SK-N-SH (cell line): ENCODE results near the gene MCC. TPM values are rescaled to one million over a fixed set of nuclear protein-coding genes. Genes with fewer than 3 reads are reported as not detected.

ENCODE experiments used
- CTCF ChIA-PET: fragments of 300-600, 350-600 bp; formaldehyde crosslinking; extraction: SDS; loops from one replicate; lab custom pipeline; 2021; lab: Yijun Ruan, JAX
- POLR2A ChIA-PET: fragments of 350-600 bp; sonication (Branson Sonifier 250); formaldehyde crosslinking; extraction: SDS; loops from one replicate; lab custom pipeline; 2020; ENCODE audit warnings: antibody characterized with exemption, inconsistent platforms; lab: Yijun Ruan, JAX
- DNase-seq: peaks from one replicate; pipeline ENCODE4 v3.0.0; 2012
- H2AFZ ChIP-seq: fragments of 200-600 bp; sonication (generic); 2 replicates; pipeline ENCODE4 v1.8.1; 2016; ENCODE audit warnings: antibody characterized with exemption, mild to moderate bottlenecking, low read depth
- H3F3A ChIP-seq: fragments of 200-600 bp; sonication (generic); replicated peaks from 2 replicates; pipeline ENCODE3; 2016; ENCODE audit warnings: antibody characterized with exemption, mild to moderate bottlenecking; ENCODE audit not compliant: insufficient read depth
- H3K27ac ChIP-seq, 2 experiments: fragments of 200-500 bp in 1 of 2; fragments of 200-600 bp in 1 of 2; sonication (Bioruptor generic) in 1 of 2; sonication (generic), shearing (Covaris generic) in 1 of 2; 2 replicates each; pipeline versions ENCODE4 v1.5.1 to v1.6.1; 2014 to 2016; ENCODE audit warnings: low read depth in 2 of 2, inconsistent platforms in 1 of 2, low read length in 1 of 2, mild to moderate bottlenecking in 1 of 2, mixed read lengths in 1 of 2
- H3K27me3 ChIP-seq: fragments of 200-600 bp; sonication (generic), shearing (Covaris generic); 2 replicates; pipeline ENCODE4 v1.6.1; 2016; ENCODE audit warnings: mixed run types; ENCODE audit not compliant: insufficient read depth
- H3K36me3 ChIP-seq, 2 experiments: fragments of 200-500 bp in 1 of 2; fragments of 200-600 bp in 1 of 2; sonication (Bioruptor generic) in 1 of 2; sonication (generic) in 1 of 2; replicated peaks in 1 of 2; 2 replicates each; pipeline versions ENCODE3 to v1.5.1; 2014 to 2016; ENCODE audit warnings: low read length in 1 of 2, mild to moderate bottlenecking in 1 of 2; ENCODE audit not compliant: insufficient read depth in 2 of 2, control insufficient read depth in 1 of 2
- H3K4me1 ChIP-seq, 2 experiments: fragments of 200-500 bp in 1 of 2; fragments of 200-600 bp in 1 of 2; sonication (Bioruptor generic) in 1 of 2; sonication (generic), shearing (Covaris generic) in 1 of 2; 2 replicates each; pipeline versions ENCODE4 v1.5.1 to v1.6.1; 2014 to 2016; ENCODE audit warnings: low read depth in 1 of 2, low read length in 1 of 2, mixed run types in 1 of 2; ENCODE audit not compliant: insufficient read depth in 2 of 2, control insufficient read depth in 1 of 2
- H3K4me2 ChIP-seq: fragments of 200-600 bp; sonication (generic), shearing (Covaris generic); 2 replicates; pipeline ENCODE4 v1.6.1; 2017; ENCODE audit warnings: mixed run types
- H3K4me3 ChIP-seq, 2 experiments: fragments of 200-500 bp in 1 of 2; fragments of 200-600 bp in 1 of 2; sonication (Bioruptor generic) in 1 of 2; sonication (generic), shearing (Covaris generic) in 1 of 2; 2 replicates each; pipeline versions ENCODE4 v1.5.1 to v1.8.1; 2014 to 2016; ENCODE audit warnings: low read depth in 2 of 2, inconsistent platforms in 1 of 2, low read length in 1 of 2, mild to moderate bottlenecking in 1 of 2, mixed read lengths in 1 of 2, moderate library complexity in 1 of 2
- H3K79me2 ChIP-seq: fragments of 200-600 bp; sonication (generic); 2 replicates; pipeline ENCODE4 v1.8.1; 2017; ENCODE audit warnings: mild to moderate bottlenecking; ENCODE audit not compliant: insufficient read depth
- H3K9ac ChIP-seq: fragments of 200-600 bp; sonication (generic); 2 replicates; pipeline ENCODE4 v1.6.1; 2017; ENCODE audit warnings: mixed run types
- H3K9me2 ChIP-seq: fragments of 200-600 bp; sonication (generic); 2 replicates; pipeline ENCODE4 v1.6.1; 2017; ENCODE audit warnings: mixed run types
- H3K9me3 ChIP-seq: fragments of 200-600 bp; sonication (generic); 2 replicates; pipeline ENCODE4 v1.6.1; 2017; ENCODE audit warnings: mixed run types, mild to moderate bottlenecking, moderate library complexity
- H4K20me1 ChIP-seq: fragments of 200-600 bp; sonication (generic); 2 replicates; pipeline ENCODE4 v1.6.1; 2017; ENCODE audit warnings: mild to moderate bottlenecking, mixed run types; ENCODE audit not compliant: insufficient read depth
- CHD2 ChIP-seq: fragments of 150-350 bp; IDR thresholded peaks from 2 replicates; pipeline ENCODE4 v1.6.1; 2018; ENCODE audit warnings: low read length; ENCODE audit not compliant: partially characterized antibody
- CTCF ChIP-seq: fragments of 200-600 bp; sonication (generic); IDR thresholded peaks from 2 replicates; pipeline ENCODE4 v1.6.1; 2017; ENCODE audit warnings: antibody characterized with exemption, mild to moderate bottlenecking, moderate library complexity
- FOXJ3 ChIP-seq: sonication (generic); formaldehyde crosslinking; IDR thresholded peaks from 2 replicates; pipeline ENCODE4 v1.5.1; 2020; ENCODE audit warnings: mild to moderate bottlenecking, missing genetic modification reagents
- FOXM1 ChIP-seq: IDR thresholded peaks from 2 replicates; pipeline ENCODE4 v1.4.0; 2012; ENCODE audit warnings: low read depth, mild to moderate bottlenecking
- IRF3 ChIP-seq: fragments of 150-350 bp; IDR thresholded peaks from 2 replicates; pipeline ENCODE4 v1.6.1; 2016; ENCODE audit warnings: mild to moderate bottlenecking, low read depth, low read length
- MAX ChIP-seq: IDR thresholded peaks from 2 replicates; pipeline ENCODE4 v1.4.0; 2012; ENCODE audit warnings: low read depth
- MEF2A ChIP-seq: IDR thresholded peaks from 2 replicates; pipeline ENCODE4 v1.4.0; 2012; ENCODE audit warnings: low read depth, borderline replicate concordance
- MXI1 ChIP-seq: IDR thresholded peaks from 2 replicates; pipeline ENCODE4 v1.6.1; 2012; ENCODE audit warnings: mild to moderate bottlenecking, low read depth, low read length, improper control_type of control experiment
- NRF1 ChIP-seq: IDR thresholded peaks from 2 replicates; pipeline ENCODE4 v1.6.1; 2012; ENCODE audit warnings: low read depth, mild to moderate bottlenecking, low read length
- PBX3 ChIP-seq: IDR thresholded peaks from 2 replicates; pipeline ENCODE4; 2012
- RCOR1 ChIP-seq: fragments of 150-350 bp; IDR thresholded peaks from 2 replicates; pipeline ENCODE4 v1.6.1; 2017; ENCODE audit warnings: antibody characterized with exemption, low read length
- RFX5 ChIP-seq: IDR thresholded peaks from 2 replicates; pipeline ENCODE4 v1.6.1; 2012; ENCODE audit warnings: mild to moderate bottlenecking, improper control_type of control experiment, low read length
- SIN3A ChIP-seq: IDR thresholded peaks from 2 replicates; pipeline ENCODE4 v1.6.1; 2012; ENCODE audit warnings: low read depth, mild to moderate bottlenecking, low read length, moderate library complexity, borderline replicate concordance
- TEAD4 ChIP-seq: IDR thresholded peaks from 2 replicates; pipeline ENCODE4 v1.4.0; 2012; ENCODE audit warnings: mild to moderate bottlenecking, borderline replicate concordance; ENCODE audit not compliant: insufficient read depth
- USF1 ChIP-seq: IDR thresholded peaks from 2 replicates; pipeline ENCODE4 v1.4.0; 2012; ENCODE audit warnings: low read depth, borderline replicate concordance
- USF2 ChIP-seq: fragments of 150-350 bp; IDR thresholded peaks from 2 replicates; pipeline ENCODE4 v1.6.1; 2017; ENCODE audit warnings: antibody characterized with exemption, low read length, low read depth, borderline replicate concordance
- YY1 ChIP-seq: IDR thresholded peaks from 2 replicates; pipeline ENCODE4 v1.4.0; 2012; ENCODE audit warnings: low read depth, mild to moderate bottlenecking
- ZBTB33 ChIP-seq: IDR thresholded peaks from 2 replicates; pipeline ENCODE4 v1.4.0; 2012; ENCODE audit warnings: low read depth, borderline replicate concordance
- WGBS: methylation state at CpG from one replicate; pipeline ENCODE4 v1.1.6; 2017; ENCODE audit warnings: low lambda C conversion rate; 5-methylcytosine and 5-hydroxymethylcytosine counted together
- polyA plus RNA-seq, 3 experiments: library from polyadenylated mRNA; depleted of rRNA; stranded (reverse); fragments of >200 nt; gene quantifications; 2 replicates each; pipeline ENCODE4 v1.2.3, GENCODE V29; 2012

Gene MCC
- polyA plus RNA-seq, 1 of the 3 experiments (the other 2 are of a cell fraction) = 3.6 TPM

- TF ChIP-seq NRF1 = no peak
- TF ChIP-seq RFX5 = no peak
- no peak for TF ChIP-seq SIN3A
- no peak for TF ChIP-seq CHD2
- no peak for TF ChIP-seq RCOR1
- TF ChIP-seq CTCF = no peak
- TF ChIP-seq MEF2A = no peak
- TF ChIP-seq USF1 = no peak
- no peak for TF ChIP-seq TEAD4
- peaks cover 0 to 58% of the 10 kb centered on the region in 2 experiments; a peak in 2 of 4 replicates for H3K4me1 ChIP-seq
- no peak overlapping the region for H3K4me2 ChIP-seq
- no peaks in the 10 kb centered on the region for H3K9me2 ChIP-seq
- H3K27me3 ChIP-seq = no peaks in the 10 kb centered on the region
- POLR2A ChIA-PET = interaction anchor here (0.6 kb wide), 1 partner anchor 59 kb away, joined by 4 read pairs; no protein-coding TSS in a partner anchor
- WGBS = 90% methylated on average over 8 of the region's 8 CpGs
- no peaks in the 10 kb centered on the region for H3F3A ChIP-seq
- H3K4me3 ChIP-seq = peak overlapping the region in 1 of 2 experiments; percentile 4; a peak in 1 of 4 replicates
- DNase-seq = no peak
- H3K27ac ChIP-seq = peak overlapping the region in 1 of 2 experiments; percentile 87; a peak in 2 of 4 replicates
- H2AFZ ChIP-seq = no peak overlapping the region
- no peaks in the 10 kb centered on the region for H4K20me1 ChIP-seq
- CTCF ChIA-PET = interaction anchor here (0.6 to 2.4 kb wide), 10 partner anchors 12 to 202 kb away, joined by 3 to 9 read pairs (median 3); no protein-coding TSS in a partner anchor
- no peaks in the 10 kb centered on the region for H3K79me2 ChIP-seq
- no peak overlapping the region for H3K9ac ChIP-seq
- H3K9me3 ChIP-seq = no peaks in the 10 kb centered on the region
- no peaks in the 10 kb centered on the region for H3K36me3 ChIP-seq
These were observed 286.0 kb downstream of the MCC start for GRCh38 chr5:113202287-113202686.

- no peak overlapping the region for H3K4me2 ChIP-seq
- 71% methylated on average over 5 of the region's 5 CpGs for WGBS
- TF ChIP-seq IRF3 (no peak), SIN3A (no peak), MAX (no peak), MEF2A (no peak), YY1 (no peak), ZBTB33 (no peak), USF2 (no peak), NRF1 (no peak), FOXM1 (no peak), MXI1 (no peak), PBX3 (no peak), FOXJ3 (no peak)
These were observed 286.5 kb downstream of the MCC start for GRCh38 chr5:113201715-113202114.

More at GRCh38 chr5:113201715-113202114, 286.5 kb downstream of the MCC start:
- no peaks in the 10 kb centered on the region for H3K9me3 ChIP-seq
- no peaks in the 10 kb centered on the region for H3K9me2 ChIP-seq
- CTCF ChIA-PET = interaction anchor here (0.6 to 2.4 kb wide), 6 partner anchors 12 to 201 kb away, joined by 3 to 9 read pairs (median 4); no protein-coding TSS in a partner anchor
- H3F3A ChIP-seq = no peaks in the 10 kb centered on the region
- no peaks in the 10 kb centered on the region for H4K20me1 ChIP-seq
- no peaks in the 10 kb centered on the region for H3K79me2 ChIP-seq
- H3K4me1 ChIP-seq = peaks cover 0 to 58% of the 10 kb centered on the region in 2 experiments; a peak in 2 of 4 replicates
- H2AFZ ChIP-seq = no peak overlapping the region
- no peaks in the 10 kb centered on the region for H3K36me3 ChIP-seq
- H3K4me3 ChIP-seq = no peak overlapping the region
- no peaks in the 10 kb centered on the region for H3K27me3 ChIP-seq
- no peak overlapping the region for H3K9ac ChIP-seq
- no peak for DNase-seq
- POLR2A ChIA-PET = no interaction called here
- peak overlapping the region in 1 of 2 experiments; percentile 43; a peak in 1 of 4 replicates for H3K27ac ChIP-seq
